Measurements from ENCODE around the gene TTC28. TPM values are rescaled to one million over a fixed set of nuclear protein-coding genes. Genes with fewer than 3 reads are reported as not detected.

TTC28 gene
- total RNA-seq, result 93.6 and 95.8 TPM in 2 replicates

GRCh38 chr22:28679611-28680287 is at the start of gene TTC28:
Gene TTC28 (minus strand): TSS chr22:28679840. CDS start chr22:28679723, 117 bp downstream.

Small RNA genes within 50 kb of the gene (small RNA-seq; reads per million reads assigned to genes)
- gene MIR5739 (not detected), gene RF00019 (not detected), gene RF00150 (not detected), gene RF02200 (not detected), gene RN7SL162P (not detected)

Other genes with a start within 250 kb of the TTC28 start
- gene CHEK2, start 62.0 kb upstream of the TTC28 start, total RNA-seq, result 7.5 and 8.9 TPM in 2 replicates
- gene HSCB, start 62.2 kb upstream of the TTC28 start, total RNA-seq, result 11.7 and 18.1 TPM in 2 replicates
- gene CCDC117, start 92.9 kb upstream of the TTC28 start, total RNA-seq, result 27.3 and 28.9 TPM in 2 replicates
- gene XBP1, start 120.7 kb upstream of the TTC28 start, total RNA-seq, result 288 and 324 TPM in 2 replicates
- gene ZNRF3, start 203.7 kb upstream of the TTC28 start, total RNA-seq, result 6.1 and 7.1 TPM in 2 replicates